Vagina (tissue), 2 donors: ENCODE measurements around the gene RRP12. TPM values are rescaled to one million over a fixed set of nuclear protein-coding genes. Genes with fewer than 3 reads are reported as not detected.

Experiments used
- DNase-seq, 2 donors: peaks; one replicate each; pipeline ENCODE4 v3.0.0-alpha.2; 2017; ENCODE audit errors: extremely low spot score in 2 of 2
- H3K27ac ChIP-seq: fragments of 200-600 bp; sonication (generic); one replicate; pipeline ENCODE4 v1.5.1; 2019
- H3K27me3 ChIP-seq: fragments of 200-600 bp; sonication (generic); one replicate; pipeline ENCODE4 v1.5.1; 2019
- H3K36me3 ChIP-seq, 2 donors: fragments of 200-600 bp; sonication (generic); one replicate each; pipeline ENCODE4 v1.5.1; 2017 to 2019
- H3K4me1 ChIP-seq: fragments of 200-600 bp; sonication (generic); one replicate; pipeline ENCODE4 v1.5.1; 2019
- H3K4me3 ChIP-seq, 2 donors: fragments of 200-600 bp; sonication (generic); 1 replicate in 1 of 2; 2 replicates in 1 of 2; pipeline ENCODE4 v1.5.1; 2016 to 2019
- H3K9me3 ChIP-seq: fragments of 200-600 bp; sonication (generic); one replicate; pipeline ENCODE4 v1.5.1; 2019
- CTCF ChIP-seq, 3 experiments: fragments of 450-650 bp in 2 of 3; fragments of 200-600 bp in 1 of 3; sonication (generic) in 1 of 3; IDR thresholded peaks; one replicate each; pipeline ENCODE4 v1.5.1; 2017 to 2019; ENCODE audit warnings: antibody characterized with exemption in 3 of 3, mild to moderate bottlenecking in 2 of 3, moderate library complexity in 2 of 3
- POLR2A ChIP-seq, 2 donors: fragments of 450-650 bp; IDR thresholded peaks; one replicate each; pipeline ENCODE4 v1.6.1; 2017; ENCODE audit warnings: antibody characterized with exemption in 2 of 2, mild to moderate bottlenecking in 2 of 2, moderate library complexity in 2 of 2
- POLR2AphosphoS5 ChIP-seq, 2 donors: sonication (generic); formaldehyde crosslinking; IDR thresholded peaks; one replicate each; pipeline ENCODE4 v1.9.0; 2017; ENCODE audit warnings: antibody characterized with exemption in 2 of 2, mild to moderate bottlenecking in 2 of 2, low read depth in 1 of 2; ENCODE audit not compliant: insufficient read depth in 1 of 2
- intact Hi-C: fragments of 100-400 bp; cut with DNase I; formaldehyde crosslinking; loops from one replicate; pipeline ENCODE4 v1.15.1; 2023
- small RNA-seq: library from RNA; depleted of rRNA; stranded (forward); fragments of <200 nt; gene quantifications from one replicate; pipeline ENCODE3, GENCODE V24; 2016
- total RNA-seq: library from RNA; depleted of rRNA; stranded (reverse); fragments of >200 nt; gene quantifications from one replicate; pipeline ENCODE4 v1.2.3, GENCODE V29; 2016

Gene RRP12
- total RNA-seq, 1 donor from 2014 or later = 32.7 TPM

DNA sequence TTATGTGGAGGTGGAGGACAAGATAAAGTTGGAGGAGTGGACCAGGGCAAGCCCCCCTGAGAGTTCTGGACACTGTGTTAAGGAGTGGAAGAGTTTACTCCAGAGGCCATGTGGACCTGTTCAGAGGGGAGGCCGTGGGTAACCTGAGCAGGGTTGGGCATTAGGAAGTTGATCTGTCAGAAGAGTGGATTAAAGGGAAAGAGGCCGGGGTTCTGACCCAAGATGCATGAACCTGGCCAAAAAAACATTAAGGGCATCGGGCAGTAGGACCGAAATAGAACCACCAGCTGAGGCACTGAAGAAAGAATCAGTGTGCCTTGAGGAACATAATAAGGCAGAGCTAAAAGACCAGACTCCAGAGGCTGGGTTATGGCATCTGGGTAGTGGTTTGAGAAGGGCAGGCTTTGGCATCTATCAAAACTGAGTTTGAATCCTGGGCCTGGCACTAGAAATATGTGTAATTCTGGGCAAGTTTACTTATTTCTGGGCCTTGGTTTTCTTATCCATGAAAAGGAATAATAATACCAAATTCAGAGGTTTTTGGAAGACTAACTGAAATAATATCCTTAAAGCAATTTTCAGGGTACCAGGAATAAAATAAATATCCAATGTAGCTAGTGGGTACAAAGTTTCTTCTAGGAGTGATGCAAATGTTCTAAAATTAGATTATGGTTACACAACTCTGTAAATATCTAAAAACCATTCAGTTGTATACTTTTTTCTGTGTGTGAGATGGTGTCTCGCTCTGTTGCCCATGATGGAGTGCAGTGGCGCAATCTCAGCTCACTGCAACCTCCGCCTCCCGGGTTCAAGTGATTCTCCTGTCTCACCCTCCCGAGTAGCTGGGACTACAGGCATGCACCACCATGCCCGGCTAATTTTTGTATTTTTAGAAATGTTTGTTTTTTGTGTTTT, 93.0 kb downstream of the RRP12 start:
- Histone ChIP-seq H3K9me3 (no peaks in the 10 kb centered on the region), H3K4me1 (no peaks in the 10 kb centered on the region), H3K36me3 (no peaks in the 10 kb centered on the region), H3K27me3 (no peaks in the 10 kb centered on the region), H3K27ac (no peak overlapping the region), H3K4me3 (no peak overlapping the region)
- intact Hi-C loops = no loop called here
- DNase-seq = no peak
- no peak for TF ChIP-seq POLR2A (IDR thresholded peaks at IDR 0.05)
- TF ChIP-seq CTCF (IDR thresholded peaks at IDR 0.05) = no peak
- no peak for TF ChIP-seq POLR2AphosphoS5 (IDR thresholded peaks at IDR 0.05; ENCODE audit: insufficient read depth in 1 of 2, low read depth in 1 of 2)

- no peaks in the 10 kb centered on the region for H3K4me1 ChIP-seq
- no peaks in the 10 kb centered on the region for H3K9me3 ChIP-seq
- H3K27ac ChIP-seq = no peak overlapping the region
- DNase-seq = no peak
- intact Hi-C loops = no loop called here
- no peaks in the 10 kb centered on the region for H3K27me3 ChIP-seq
- no peak overlapping the region for H3K4me3 ChIP-seq
- H3K36me3 ChIP-seq = no peaks in the 10 kb centered on the region
- TF ChIP-seq POLR2A (IDR thresholded peaks at IDR 0.05) = no peak
- TF ChIP-seq CTCF (IDR thresholded peaks at IDR 0.05) = no peak
- no peak for TF ChIP-seq POLR2AphosphoS5 (IDR thresholded peaks at IDR 0.05; ENCODE audit: insufficient read depth in 1 of 2, low read depth in 1 of 2)
Measured at GRCh38 chr10:97307441-97307840, 93.7 kb downstream of the RRP12 start.

Small RNA genes within 50 kb of the gene (small RNA-seq; reads per million reads assigned to genes)
- gene RF00019 = not detected

Other genes starting within 250 kb of the RRP12 start
- 0.49 TPM for gene SLIT1, start 215.4 kb downstream of the RRP12 start, total RNA-seq
- 3.9 TPM for gene ARHGAP19, start 108.7 kb downstream of the RRP12 start, total RNA-seq
- gene FRAT1, start 82.1 kb downstream of the RRP12 start, total RNA-seq = 4.4 TPM
- gene FRAT2, start 66.6 kb downstream of the RRP12 start, total RNA-seq = 8.6 TPM
- 224 TPM for gene PGAM1, start 24.9 kb upstream of the RRP12 start, total RNA-seq
- 37.6 TPM for gene EXOSC1, start 44.7 kb upstream of the RRP12 start, total RNA-seq
- 27.3 TPM for gene ZDHHC16, start 44.8 kb upstream of the RRP12 start, total RNA-seq
- 92.6 TPM for gene MMS19, start 97.1 kb upstream of the RRP12 start, total RNA-seq
- 18.4 TPM for gene UBTD1, start 97.6 kb upstream of the RRP12 start, total RNA-seq
- not detected for gene ANKRD2, start 171.4 kb upstream of the RRP12 start, total RNA-seq
- gene HOGA1, start 183.0 kb upstream of the RRP12 start, total RNA-seq = 0.98 TPM
- gene C10orf62, start 188.4 kb upstream of the RRP12 start, total RNA-seq = not detected
- 1.7 TPM for gene MORN4, start 232.2 kb upstream of the RRP12 start, total RNA-seq
- 17.7 TPM for gene PI4K2A, start 239.3 kb upstream of the RRP12 start, total RNA-seq